ENCODE measurements around the gene NAB1. TPM values are rescaled to one million over a fixed set of nuclear protein-coding genes. Genes with fewer than 3 reads are reported as not detected.

The NAB1 gene
- total RNA-seq, 1 experiment from 2014 or later: 40.2 TPM

- H3K9me3 ChIP-seq (ENCODE audit: control insufficient read depth, insufficient read depth, low read depth, low read length): no peaks in the 10 kb centered on the region
Observed at GRCh38 chr2:190618030-190618429, 30.9 kb upstream of the NAB1 start.

DNA sequence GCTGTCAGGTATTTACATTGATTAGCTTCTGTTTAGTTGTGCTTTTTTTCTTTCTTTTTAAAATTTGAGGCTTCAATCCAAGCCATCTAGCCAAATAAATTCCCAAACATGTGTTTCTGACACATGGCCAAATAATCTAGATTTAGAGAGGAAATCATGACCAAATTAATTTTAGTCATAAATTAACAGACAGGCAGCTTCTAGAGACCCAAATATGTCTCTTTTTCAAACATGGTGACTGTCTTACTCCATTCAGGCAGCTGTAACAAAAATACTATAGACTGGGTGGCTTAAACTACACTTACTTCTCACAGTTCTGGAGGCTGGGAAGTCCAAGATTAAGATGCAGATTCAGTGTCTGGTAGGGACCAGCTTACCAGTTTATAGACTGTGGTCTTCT lies 23.2 kb upstream of the NAB1 start:
- ChIA-PET CTCF (no interaction called here), POLR2A (interaction anchor here (0.6 kb wide), 2 partner anchors 59 to 688 kb away, joined by 14 to 16 read pairs; no protein-coding TSS in a partner anchor)
- peaks cover 6% of the 10 kb centered on the region; the same call in 1 of the 2 replicates for H3K4me1 ChIP-seq (ENCODE audit: control insufficient read depth, insufficient read depth, low read length)
- ATAC-seq (no peak), DNase-seq (ENCODE audit: low read depth, low spot score) (no peak)
- H3K4me3 ChIP-seq (ENCODE audit: low read depth in 2 of 2, low read length in 2 of 2): no peak overlapping the region
- in situ Hi-C loops (cut with HindIII; ENCODE audit: low pct_unique_long_range_greater_than_20kb, low sequenced_read_pairs): no loop called here
- intact Hi-C loops (cut with micrococcal nuclease; ENCODE audit: unreplicated experiment): no loop called here
- no peaks in the 10 kb centered on the region for H3K9me3 ChIP-seq (ENCODE audit: control insufficient read depth, insufficient read depth, low read depth, low read length)
- no peaks in the 10 kb centered on the region for H3K27me3 ChIP-seq (ENCODE audit: control insufficient read depth, insufficient read depth, low read length)
- no peaks in the 10 kb centered on the region for H3K36me3 ChIP-seq (ENCODE audit: control insufficient read depth, insufficient read depth, low read length)
- no TSS peak for BruUV-seq (replicated peaks)
- no peak for TF ChIP-seq POLR2AphosphoS5 (IDR thresholded peaks at IDR 0.05; ENCODE audit: low read depth, low read length)
- no peak overlapping the region for H3K27ac ChIP-seq (ENCODE audit: low read length)

More at GRCh38 chr2:190618030-190618429, 30.9 kb upstream of the NAB1 start:
- Histone ChIP-seq H3K4me3 (ENCODE audit: low read depth in 2 of 2, low read length in 2 of 2) (no peak overlapping the region), H3K27me3 (ENCODE audit: control insufficient read depth, insufficient read depth, low read length) (no peaks in the 10 kb centered on the region), H3K4me1 (ENCODE audit: control insufficient read depth, insufficient read depth, low read length) (no peaks in the 10 kb centered on the region), H3K27ac (ENCODE audit: low read length) (no peak overlapping the region), H3K36me3 (ENCODE audit: control insufficient read depth, insufficient read depth, low read length) (no peaks in the 10 kb centered on the region)
- no peak for TF ChIP-seq POLR2AphosphoS5 (IDR thresholded peaks at IDR 0.05; ENCODE audit: low read depth, low read length)
- no peak for TF ChIP-seq REST (IDR thresholded peaks at IDR 0.05; ENCODE audit: insufficient read depth in 1 of 2, low read depth in 2 of 2, low read length in 1 of 2)
- in situ Hi-C loops (cut with HindIII; ENCODE audit: low pct_unique_long_range_greater_than_20kb, low sequenced_read_pairs): no loop called here
- intact Hi-C loops (cut with micrococcal nuclease; ENCODE audit: unreplicated experiment): no loop called here
- CTCF ChIA-PET: no interaction called here
- ATAC-seq (no peak), DNase-seq (ENCODE audit: low read depth, low spot score) (no peak)
- BruUV-seq (replicated peaks): no TSS peak
- POLR2A ChIA-PET: no interaction called here

DNA sequence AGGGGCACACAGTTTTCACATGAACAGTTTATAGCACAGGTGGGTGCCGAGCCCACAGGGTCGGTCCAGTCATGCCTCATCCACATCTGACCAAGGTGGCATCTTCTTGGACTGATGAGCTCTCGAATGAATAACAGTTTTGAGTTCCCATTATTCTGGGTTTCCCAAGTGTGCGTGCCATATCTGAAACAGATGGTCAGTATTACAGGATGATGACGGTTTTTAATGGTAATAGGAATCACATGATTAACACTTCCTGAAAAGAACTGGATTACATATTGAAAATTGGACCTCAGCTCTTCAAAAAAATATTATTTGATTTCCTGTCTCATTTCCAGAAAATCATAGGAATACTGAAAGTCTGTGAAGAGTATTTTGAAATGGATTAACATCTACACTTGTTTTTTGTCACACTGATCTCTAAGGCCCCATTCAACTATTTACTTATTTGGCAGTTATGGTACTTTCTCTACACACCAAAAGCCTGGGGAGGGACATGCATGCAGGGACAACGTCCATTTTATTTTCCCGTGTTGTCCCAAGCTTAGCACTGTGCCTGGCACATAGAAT lies 22.2 kb upstream of the NAB1 start:
- ATAC-seq: no peak
- Histone ChIP-seq H3K4me1 (ENCODE audit: control insufficient read depth, insufficient read depth, low read length) (peaks cover 6% of the 10 kb centered on the region; the same call in 1 of the 2 replicates), H3K27ac (ENCODE audit: low read length) (no peak overlapping the region), H3K36me3 (ENCODE audit: control insufficient read depth, insufficient read depth, low read length) (no peaks in the 10 kb centered on the region), H3K4me3 (ENCODE audit: low read depth in 2 of 2, low read length in 2 of 2) (no peak overlapping the region), H3K9me3 (ENCODE audit: control insufficient read depth, insufficient read depth, low read depth, low read length) (no peaks in the 10 kb centered on the region), H3K27me3 (ENCODE audit: control insufficient read depth, insufficient read depth, low read length) (no peaks in the 10 kb centered on the region)
- ChIA-PET CTCF (no interaction called here), POLR2A (no interaction called here)
- intact Hi-C loops (cut with micrococcal nuclease; ENCODE audit: unreplicated experiment): no loop called here
- no peak for DNase-seq (ENCODE audit: low read depth, low spot score)
- BruUV-seq (replicated peaks): no TSS peak
- TF ChIP-seq SIN3A (IDR thresholded peaks at IDR 0.05; ENCODE audit: borderline replicate concordance, insufficient read depth, low read depth, low read length) (no peak), TCF7L2 (IDR thresholded peaks at IDR 0.05; ENCODE audit: low read depth, low read length) (no peak), POLR2AphosphoS5 (IDR thresholded peaks at IDR 0.05; ENCODE audit: low read depth, low read length) (no peak), REST (IDR thresholded peaks at IDR 0.05; ENCODE audit: insufficient read depth in 1 of 2, low read depth in 2 of 2, low read length in 1 of 2) (no peak)
- TF ChIP-seq, protein P1, sequence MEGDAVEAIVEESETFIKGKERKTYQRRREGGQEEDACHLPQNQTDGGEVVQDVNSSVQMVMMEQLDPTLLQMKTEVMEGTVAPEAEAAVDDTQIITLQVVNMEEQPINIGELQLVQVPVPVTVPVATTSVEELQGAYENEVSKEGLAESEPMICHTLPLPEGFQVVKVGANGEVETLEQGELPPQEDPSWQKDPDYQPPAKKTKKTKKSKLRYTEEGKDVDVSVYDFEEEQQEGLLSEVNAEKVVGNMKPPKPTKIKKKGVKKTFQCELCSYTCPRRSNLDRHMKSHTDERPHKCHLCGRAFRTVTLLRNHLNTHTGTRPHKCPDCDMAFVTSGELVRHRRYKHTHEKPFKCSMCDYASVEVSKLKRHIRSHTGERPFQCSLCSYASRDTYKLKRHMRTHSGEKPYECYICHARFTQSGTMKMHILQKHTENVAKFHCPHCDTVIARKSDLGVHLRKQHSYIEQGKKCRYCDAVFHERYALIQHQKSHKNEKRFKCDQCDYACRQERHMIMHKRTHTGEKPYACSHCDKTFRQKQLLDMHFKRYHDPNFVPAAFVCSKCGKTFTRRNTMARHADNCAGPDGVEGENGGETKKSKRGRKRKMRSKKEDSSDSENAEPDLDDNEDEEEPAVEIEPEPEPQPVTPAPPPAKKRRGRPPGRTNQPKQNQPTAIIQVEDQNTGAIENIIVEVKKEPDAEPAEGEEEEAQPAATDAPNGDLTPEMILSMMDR (IDR thresholded peaks at IDR 0.05): no peak
- in situ Hi-C loops (cut with HindIII; ENCODE audit: low pct_unique_long_range_greater_than_20kb, low sequenced_read_pairs): no loop called here

Data from Panc1 (cell line).